Prostate gland (tissue), 2 donors: ENCODE results near the gene CACNA1I. TPM values are rescaled to one million over a fixed set of nuclear protein-coding genes. Genes with fewer than 3 reads are reported as not detected.

Experiments
- DNase-seq: peaks from one replicate; pipeline ENCODE4 v3.0.0-alpha.2; 2019; ENCODE audit warnings: low spot score
- H3K27ac ChIP-seq, 2 donors: fragments of 200-600 bp; sonication (generic); 2 replicates each; pipeline ENCODE4 v1.5.1; 2017 to 2019
- H3K27me3 ChIP-seq: fragments of 200-600 bp; sonication (generic); replicated peaks from 2 replicates; pipeline ENCODE4 v1.5.1; 2019; ENCODE audit not compliant: insufficient read depth
- H3K36me3 ChIP-seq, 2 donors: fragments of 200-600 bp; sonication (generic); 1 replicate in 1 of 2; 2 replicates in 1 of 2; pipeline versions ENCODE4 v1.5.1 to v1.8.1; 2017 to 2019
- H3K4me1 ChIP-seq: fragments of 200-600 bp; sonication (generic); replicated peaks from 2 replicates; pipeline ENCODE4 v1.5.1; 2019
- H3K4me3 ChIP-seq, 2 donors: fragments of 200-600 bp; sonication (generic); 2 replicates each; pipeline ENCODE4 v1.5.1; 2017 to 2019
- H3K9me3 ChIP-seq: fragments of 200-600 bp; sonication (generic); 2 replicates; pipeline ENCODE4 v1.5.1; 2017
- POLR2A ChIP-seq: fragments of 450-650 bp; IDR thresholded peaks from one replicate; pipeline ENCODE4 v1.6.1; 2016; ENCODE audit warnings: antibody characterized with exemption, mild to moderate bottlenecking
- POLR2AphosphoS5 ChIP-seq: sonication (generic); formaldehyde crosslinking; IDR thresholded peaks from one replicate; pipeline ENCODE4 v1.6.1; 2017; ENCODE audit warnings: antibody characterized with exemption
- WGBS: methylation state at CpG from one replicate; pipeline ENCODE4 v1.1.5; 2018; 5-methylcytosine and 5-hydroxymethylcytosine counted together
- intact Hi-C: fragments of 100-400 bp; cut with DNase I; formaldehyde crosslinking; loops from one replicate; pipeline ENCODE4 v1.14.2; 2022
- total RNA-seq, 2 donors: library from RNA; depleted of rRNA; stranded (reverse); fragments of >200 nt; gene quantifications; one replicate each; pipeline ENCODE4 v1.1.0, GENCODE V29; 2016
- TF ChIP-seq, protein P1 (sequence below), 4 experiments: fragments of 200-600 bp in 2 of 4; fragments of 450-650 bp in 2 of 4; sonication (generic) in 2 of 4; IDR thresholded peaks; 1 replicate in 3 of 4; 2 replicates in 1 of 4; pipeline ENCODE4 v1.5.1; 2016 to 2019; ENCODE audit warnings: antibody characterized with exemption in 4 of 4, mild to moderate bottlenecking in 2 of 4, moderate library complexity in 2 of 4

Gene CACNA1I
- total RNA-seq, 2 donors from 2014 or later, result 0.05 to 0.68 TPM

- intact Hi-C loops, result no loop called here
- TF ChIP-seq POLR2A, result no peak
- TF ChIP-seq, protein P1, sequence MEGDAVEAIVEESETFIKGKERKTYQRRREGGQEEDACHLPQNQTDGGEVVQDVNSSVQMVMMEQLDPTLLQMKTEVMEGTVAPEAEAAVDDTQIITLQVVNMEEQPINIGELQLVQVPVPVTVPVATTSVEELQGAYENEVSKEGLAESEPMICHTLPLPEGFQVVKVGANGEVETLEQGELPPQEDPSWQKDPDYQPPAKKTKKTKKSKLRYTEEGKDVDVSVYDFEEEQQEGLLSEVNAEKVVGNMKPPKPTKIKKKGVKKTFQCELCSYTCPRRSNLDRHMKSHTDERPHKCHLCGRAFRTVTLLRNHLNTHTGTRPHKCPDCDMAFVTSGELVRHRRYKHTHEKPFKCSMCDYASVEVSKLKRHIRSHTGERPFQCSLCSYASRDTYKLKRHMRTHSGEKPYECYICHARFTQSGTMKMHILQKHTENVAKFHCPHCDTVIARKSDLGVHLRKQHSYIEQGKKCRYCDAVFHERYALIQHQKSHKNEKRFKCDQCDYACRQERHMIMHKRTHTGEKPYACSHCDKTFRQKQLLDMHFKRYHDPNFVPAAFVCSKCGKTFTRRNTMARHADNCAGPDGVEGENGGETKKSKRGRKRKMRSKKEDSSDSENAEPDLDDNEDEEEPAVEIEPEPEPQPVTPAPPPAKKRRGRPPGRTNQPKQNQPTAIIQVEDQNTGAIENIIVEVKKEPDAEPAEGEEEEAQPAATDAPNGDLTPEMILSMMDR (IDR thresholded peaks at IDR 0.05), result no peak
- no peak for TF ChIP-seq POLR2AphosphoS5
These were observed 59.3 kb downstream of the CACNA1I start for GRCh38 chr22:39629851-39630250.

DNA sequence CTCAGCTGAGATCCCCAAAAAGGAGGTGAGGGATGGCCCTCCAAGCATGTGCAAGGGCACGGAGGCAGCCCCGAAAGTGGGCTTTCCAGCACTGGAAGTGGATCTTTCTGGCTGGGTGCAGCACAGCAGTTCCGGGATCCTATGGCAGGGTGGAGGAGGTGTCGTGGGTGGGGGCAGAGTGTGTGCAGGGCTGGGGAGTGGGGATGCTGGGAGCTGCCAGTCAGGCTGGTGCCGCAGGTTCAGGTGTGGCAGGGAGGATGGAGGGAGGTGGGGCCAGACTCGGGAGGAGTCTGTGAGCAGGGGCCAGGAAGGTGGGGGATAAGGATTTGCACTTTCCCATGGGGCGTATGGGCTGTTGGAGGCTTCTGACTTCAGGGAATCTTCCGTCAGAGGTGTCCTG, 60.2 kb downstream of the CACNA1I start:
- Histone ChIP-seq H3K27ac (no peak overlapping the region), H3K36me3 (no peaks in the 10 kb centered on the region), H3K4me3 (no peak overlapping the region), H3K9me3 (no peaks in the 10 kb centered on the region), H3K27me3 (no peaks in the 10 kb centered on the region), H3K4me1 (no peaks in the 10 kb centered on the region)
- no peak for DNase-seq
- intact Hi-C loops, result no loop called here
- TF ChIP-seq, protein P1 (IDR thresholded peaks at IDR 0.05), result no peak
- TF ChIP-seq POLR2AphosphoS5, result no peak
- no peak for TF ChIP-seq POLR2A
- WGBS, result 84% methylated on average over 8 of the region's 8 CpGs

More at GRCh38 chr22:39629851-39630250, 59.3 kb downstream of the CACNA1I start:
- Histone ChIP-seq H3K9me3 (no peaks in the 10 kb centered on the region), H3K4me3 (no peak overlapping the region), H3K27me3 (no peaks in the 10 kb centered on the region), H3K27ac (no peak overlapping the region), H3K36me3 (no peaks in the 10 kb centered on the region), H3K4me1 (no peaks in the 10 kb centered on the region)
- 77% methylated on average over 8 of the region's 8 CpGs for WGBS
- DNase-seq, result no peak

DNA sequence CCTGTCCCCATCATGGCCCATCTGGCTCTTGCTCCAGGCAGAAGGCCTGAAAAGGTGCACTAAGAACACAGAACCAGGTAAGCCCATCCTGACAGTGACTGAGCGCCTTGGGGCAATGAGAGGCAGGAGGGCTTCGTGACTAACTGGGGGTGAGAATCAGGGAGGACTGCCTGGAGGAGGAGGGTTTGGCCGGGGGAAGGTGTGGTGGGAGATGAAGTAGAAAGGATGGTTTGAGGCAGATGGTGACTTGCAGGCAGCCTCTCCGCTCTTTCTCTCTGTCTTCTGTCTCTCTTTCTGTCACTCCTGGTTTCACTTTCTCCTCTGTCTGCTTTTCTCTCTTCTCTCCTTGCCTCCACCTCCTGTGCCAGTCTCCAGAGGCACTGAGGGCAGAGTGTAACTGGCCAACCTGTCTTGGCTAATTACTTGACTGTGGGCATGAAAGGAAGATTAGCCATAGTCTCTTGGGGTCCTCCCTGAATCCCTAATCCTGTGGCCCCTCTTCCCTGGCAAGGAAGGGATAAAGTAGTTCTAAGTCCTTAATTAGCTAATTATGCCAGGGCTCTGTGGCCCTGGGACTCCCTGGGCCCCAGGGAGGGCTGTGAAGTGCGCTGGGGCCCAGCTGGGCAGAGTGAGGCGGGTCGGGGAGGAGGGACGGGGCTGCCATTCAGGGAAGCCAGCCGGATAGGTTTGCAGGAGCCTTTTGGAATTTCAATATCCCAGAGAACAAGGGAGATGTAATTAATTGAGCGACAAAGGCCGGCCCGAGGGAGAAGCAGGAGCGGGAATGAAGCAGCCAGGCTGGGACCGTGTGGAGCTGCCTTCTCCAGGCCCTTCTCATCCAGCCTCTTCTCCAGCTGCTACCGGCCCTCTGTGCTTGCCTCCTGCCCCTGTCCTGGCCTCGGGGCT, 61.1 kb downstream of the CACNA1I start:
- Histone ChIP-seq H3K27ac (no peak overlapping the region), H3K36me3 (no peaks in the 10 kb centered on the region), H3K4me3 (no peak overlapping the region), H3K27me3 (no peaks in the 10 kb centered on the region), H3K4me1 (no peaks in the 10 kb centered on the region), H3K9me3 (no peaks in the 10 kb centered on the region)
- intact Hi-C loops, result no loop called here
- WGBS, result 76% methylated on average over 16 of the region's 16 CpGs
- no peak for DNase-seq
- TF ChIP-seq POLR2AphosphoS5 (no peak), POLR2A (no peak)
- TF ChIP-seq, protein P1 (IDR thresholded peaks at IDR 0.05), result no peak

GRCh38 chr22:39634530-39635405, 64.2 kb downstream of the CACNA1I start:
- no peak for TF ChIP-seq POLR2AphosphoS5
- TF ChIP-seq, protein P1 (IDR thresholded peaks at IDR 0.05), result no peak
- TF ChIP-seq POLR2A, result no peak
- 53% methylated on average over 18 of the region's 18 CpGs for WGBS
- H3K9me3 ChIP-seq, result no peaks in the 10 kb centered on the region
- H3K4me3 ChIP-seq, result no peak overlapping the region
- intact Hi-C loops, result no loop called here
- peak; percentile 61 for DNase-seq
- H3K27ac ChIP-seq, result no peak overlapping the region
- H3K36me3 ChIP-seq, result no peaks in the 10 kb centered on the region
- H3K27me3 ChIP-seq, result no peaks in the 10 kb centered on the region
- no peaks in the 10 kb centered on the region for H3K4me1 ChIP-seq
